ENCODE data around the gene ASCC2.
"Not testable (repeated sequence)": the region's sequence is repeated elsewhere in the genome, so short reads cannot be mapped to it uniquely, and the experiment has no call there.

The ASCC2 gene, protein sequence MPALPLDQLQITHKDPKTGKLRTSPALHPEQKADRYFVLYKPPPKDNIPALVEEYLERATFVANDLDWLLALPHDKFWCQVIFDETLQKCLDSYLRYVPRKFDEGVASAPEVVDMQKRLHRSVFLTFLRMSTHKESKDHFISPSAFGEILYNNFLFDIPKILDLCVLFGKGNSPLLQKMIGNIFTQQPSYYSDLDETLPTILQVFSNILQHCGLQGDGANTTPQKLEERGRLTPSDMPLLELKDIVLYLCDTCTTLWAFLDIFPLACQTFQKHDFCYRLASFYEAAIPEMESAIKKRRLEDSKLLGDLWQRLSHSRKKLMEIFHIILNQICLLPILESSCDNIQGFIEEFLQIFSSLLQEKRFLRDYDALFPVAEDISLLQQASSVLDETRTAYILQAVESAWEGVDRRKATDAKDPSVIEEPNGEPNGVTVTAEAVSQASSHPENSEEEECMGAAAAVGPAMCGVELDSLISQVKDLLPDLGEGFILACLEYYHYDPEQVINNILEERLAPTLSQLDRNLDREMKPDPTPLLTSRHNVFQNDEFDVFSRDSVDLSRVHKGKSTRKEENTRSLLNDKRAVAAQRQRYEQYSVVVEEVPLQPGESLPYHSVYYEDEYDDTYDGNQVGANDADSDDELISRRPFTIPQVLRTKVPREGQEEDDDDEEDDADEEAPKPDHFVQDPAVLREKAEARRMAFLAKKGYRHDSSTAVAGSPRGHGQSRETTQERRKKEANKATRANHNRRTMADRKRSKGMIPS

DNA sequence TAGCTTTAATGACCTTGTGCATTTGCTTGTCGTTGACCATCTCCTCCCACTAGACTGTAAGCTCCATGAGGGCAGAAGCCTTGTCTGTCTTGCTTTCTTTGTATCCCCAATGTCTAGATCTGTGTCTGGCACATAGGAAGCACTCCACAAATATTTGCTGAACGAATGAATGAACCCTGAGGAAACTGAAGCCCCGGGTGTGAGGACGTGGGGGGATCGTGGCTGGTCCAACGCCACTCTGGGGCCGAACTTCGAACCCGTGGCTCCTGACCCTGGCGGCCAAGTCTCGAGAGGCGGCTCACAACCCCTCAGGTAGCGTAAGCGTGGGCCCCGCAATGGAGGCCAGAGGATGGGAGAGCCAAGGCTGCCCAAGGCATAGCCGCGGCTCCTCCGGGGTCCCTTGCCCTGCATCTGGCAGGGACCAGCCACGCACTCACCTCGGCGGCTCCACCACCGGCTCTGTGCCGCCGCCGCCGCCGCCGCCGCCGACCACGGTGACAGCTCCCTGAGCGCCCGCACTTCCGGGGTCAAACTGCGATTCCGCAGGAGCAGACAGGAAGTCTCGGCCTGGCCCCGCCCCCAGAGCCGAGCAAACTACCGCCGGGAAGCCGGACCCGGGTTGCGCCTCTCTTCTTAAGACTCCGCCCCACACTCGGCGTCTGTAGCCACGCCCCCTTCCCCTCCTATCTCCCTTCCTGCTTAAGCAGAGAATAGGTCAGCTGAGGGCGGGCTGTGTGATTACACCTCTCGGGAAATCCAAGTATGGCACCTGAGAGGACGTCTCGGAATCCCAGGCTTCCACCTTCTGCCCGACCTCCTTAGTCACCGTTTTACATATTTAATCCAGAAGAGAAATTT is at the start of gene ASCC2:
ASCC2 (minus strand) TSS at position 534 of the 858 bp plus-strand sequence. CDS start 5,949 bp downstream, outside the sequence.
- DNase-seq: peak; percentile 98

DNA sequence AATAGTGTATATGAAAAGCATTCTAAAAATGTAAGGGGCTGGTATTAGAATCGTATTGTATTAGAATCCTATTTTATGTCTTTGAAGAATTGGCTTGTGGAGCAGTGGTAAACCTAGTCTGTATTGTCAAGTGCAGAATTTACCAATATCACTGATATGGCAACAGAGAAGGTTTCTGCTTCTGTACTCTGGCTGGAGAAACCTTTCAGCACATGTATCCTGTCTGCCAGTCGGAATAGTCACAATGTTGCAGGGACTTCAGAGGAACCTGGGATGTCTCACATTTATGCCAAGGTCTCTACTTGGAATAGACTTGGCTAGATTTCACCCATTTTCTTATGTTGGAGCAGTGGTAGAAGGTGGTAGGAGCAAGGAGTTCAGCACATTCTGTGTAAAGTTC is 49.3 kb upstream of the ASCC2 start:
- DNase-seq: no peak

- no peak for DNase-seq
Measured at GRCh38 chr22:29886596-29886995, 48.5 kb upstream of the ASCC2 start.

- DNase-seq: no peak
Measured at GRCh38 chr22:29885610-29886009, 47.5 kb upstream of the ASCC2 start.

GRCh38 chr22:29883775-29884097 is 45.7 kb upstream of the ASCC2 start:
- DNase-seq: no peak

- DNase-seq: peak; percentile 78
Measured at GRCh38 chr22:29883045-29883774, 45.1 kb upstream of the ASCC2 start, which contains the start of gene MTMR3. MTMR3 (plus strand) TSS chr22:29883174; CDS start chr22:29971060, 87,886 bp downstream.

DNA sequence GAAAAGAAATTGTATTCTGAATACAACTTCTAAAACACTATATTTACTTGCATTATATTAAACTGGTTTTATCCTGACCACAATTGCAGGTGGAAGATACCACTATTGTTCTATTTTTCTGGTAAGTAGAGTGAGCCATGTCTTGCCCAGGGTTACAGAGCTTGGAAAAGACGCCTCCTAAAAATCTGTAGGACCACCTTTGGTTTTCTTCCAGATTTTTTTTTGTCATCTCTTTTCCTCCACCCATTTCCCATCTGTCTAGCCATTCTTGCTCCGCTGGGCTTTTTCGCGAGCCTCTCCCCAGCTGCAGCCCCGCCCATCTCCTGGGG is 44.6 kb upstream of the ASCC2 start:
- DNase-seq: no peak

DNA sequence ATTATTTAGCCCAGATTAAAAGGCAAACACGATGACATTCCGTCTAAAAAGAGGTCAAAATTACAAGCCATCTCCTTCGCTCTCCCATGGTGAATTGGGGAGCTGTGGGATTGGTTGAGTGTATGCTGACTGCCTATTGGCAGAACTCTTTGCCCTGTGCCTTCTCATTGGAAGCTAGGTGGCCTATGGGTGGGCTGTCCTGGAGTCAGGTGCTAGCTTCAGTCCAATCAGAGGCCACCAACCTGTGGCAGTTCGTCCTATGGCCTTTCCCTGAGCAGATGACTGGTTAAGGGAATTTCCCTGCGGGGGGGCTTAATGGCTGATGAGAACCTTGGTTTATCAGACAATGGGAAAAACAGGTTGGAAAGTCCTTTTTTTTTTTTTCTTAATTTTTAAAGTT is 41.7 kb upstream of the ASCC2 start:
- DNase-seq: no peak

GRCh38 chr22:29877620-29878019 is 39.5 kb upstream of the ASCC2 start:
- DNase-seq: no peak

DNA sequence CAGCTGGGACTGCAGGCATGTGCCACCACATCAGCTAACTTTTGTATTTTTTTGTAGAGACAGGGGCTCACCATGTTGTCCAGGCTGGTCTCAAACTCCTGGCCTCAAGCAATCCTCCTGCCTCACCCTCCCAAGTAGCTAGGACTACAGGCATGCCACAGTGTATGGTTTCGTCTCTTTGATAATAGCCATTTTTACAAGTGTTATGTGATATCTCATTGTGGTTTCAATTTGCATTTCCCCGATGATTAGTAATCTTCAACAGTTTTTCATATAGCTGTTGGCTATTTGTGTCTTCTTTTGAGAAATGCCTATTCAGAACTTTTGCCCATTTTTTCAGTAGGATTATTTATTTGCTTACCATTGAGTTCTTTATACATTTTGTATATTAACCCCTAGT is 35.9 kb upstream of the ASCC2 start:
- no peak for DNase-seq

DNA sequence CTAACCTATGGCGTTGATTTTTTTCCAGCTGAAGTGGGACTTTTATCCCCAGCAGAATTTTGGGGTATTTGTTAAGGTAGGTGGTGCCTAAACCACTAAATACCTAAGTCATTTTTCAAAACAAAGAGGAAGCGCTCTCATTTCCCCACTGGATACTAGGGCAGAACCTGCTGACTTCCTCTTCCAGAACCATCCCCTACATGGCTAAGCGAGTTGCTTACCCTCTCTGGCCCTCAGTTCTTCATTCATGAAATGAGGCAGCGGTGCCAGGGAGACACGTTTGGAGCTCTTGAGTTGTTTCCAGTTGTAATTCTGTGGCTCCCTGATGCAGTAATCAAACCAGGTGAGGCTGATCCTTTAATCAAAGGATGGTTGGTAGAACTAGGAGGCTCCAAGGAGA is 34.9 kb upstream of the ASCC2 start:
- no peak for DNase-seq

DNA sequence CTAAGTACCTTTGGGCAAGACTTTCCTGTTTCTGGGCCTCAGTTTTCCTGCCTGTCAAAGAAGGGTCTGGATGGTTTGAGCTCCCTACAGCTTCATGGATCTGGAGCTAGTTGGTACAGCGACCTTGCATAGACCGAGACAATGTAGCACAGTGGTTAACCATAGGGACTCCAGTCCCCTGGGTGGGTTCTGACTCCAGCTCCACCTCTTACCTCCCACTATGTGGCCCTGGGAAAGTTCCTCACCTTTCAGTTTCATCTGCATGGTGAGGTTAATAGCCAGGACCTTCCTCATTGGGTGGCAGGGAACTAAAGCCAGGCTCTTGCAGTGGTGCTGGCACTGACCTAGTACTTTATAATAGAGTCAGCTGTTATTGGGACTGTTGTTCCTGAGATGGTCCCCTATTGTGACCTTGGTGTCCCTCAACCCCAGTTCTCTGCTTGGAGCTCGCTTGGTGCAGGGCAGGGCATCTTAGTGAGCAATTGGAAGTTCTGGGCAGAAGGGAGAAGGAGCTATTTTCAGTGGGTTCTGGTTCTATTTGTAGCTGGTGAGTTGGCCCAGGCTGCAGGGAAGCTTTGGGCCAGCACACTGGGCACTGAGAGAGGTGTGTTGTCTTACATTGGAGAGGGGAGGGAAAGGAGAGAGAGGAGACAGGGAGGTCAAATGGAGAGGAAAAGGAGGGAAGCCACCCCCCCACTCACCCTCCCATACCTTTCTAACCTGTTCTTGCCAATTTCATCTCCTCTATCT is 34.2 kb upstream of the ASCC2 start:
- no peak for DNase-seq

DNA sequence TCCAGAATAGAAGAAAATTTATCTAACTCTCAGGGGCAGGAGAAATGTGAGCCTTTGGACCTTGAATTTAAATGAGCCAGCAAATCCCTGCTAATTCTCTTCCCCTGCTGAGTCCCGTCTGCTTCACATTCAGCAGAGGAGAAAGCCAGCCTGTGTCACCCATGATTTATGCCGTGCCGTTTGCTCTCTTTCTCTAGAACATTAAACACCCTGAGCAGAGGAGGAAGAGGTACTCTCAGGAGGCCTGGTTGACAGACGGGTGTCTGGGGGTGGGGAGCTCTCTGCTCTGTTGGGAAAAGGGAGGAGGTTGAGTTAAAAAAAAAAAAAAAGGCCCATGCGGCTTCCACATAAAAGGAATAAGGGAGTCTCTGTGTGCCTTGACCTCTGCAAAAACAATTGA is 33.6 kb upstream of the ASCC2 start:
- DNase-seq: no peak

DNA sequence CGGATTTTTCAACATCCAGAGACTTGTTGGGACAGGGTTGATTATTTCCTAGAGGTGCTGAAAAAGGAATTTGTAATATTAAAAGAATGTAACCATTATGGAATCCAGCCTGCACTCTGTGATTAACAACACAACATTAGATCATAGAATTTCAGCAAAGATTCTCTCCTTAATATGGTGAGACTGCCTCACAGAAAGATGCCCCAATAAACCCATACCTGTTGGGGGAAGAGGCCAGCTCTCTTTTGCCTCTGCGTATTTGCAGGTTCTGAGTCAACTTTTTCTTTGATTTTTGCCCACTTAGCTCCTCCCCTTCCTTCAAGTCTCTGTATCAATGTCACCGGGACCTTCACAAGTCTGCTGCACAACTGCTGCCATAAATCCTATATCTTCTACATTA is 32.5 kb upstream of the ASCC2 start:
- no peak for DNase-seq

- no peak for DNase-seq
Measured at GRCh38 chr22:29867851-29868250, 29.8 kb upstream of the ASCC2 start.

DNA sequence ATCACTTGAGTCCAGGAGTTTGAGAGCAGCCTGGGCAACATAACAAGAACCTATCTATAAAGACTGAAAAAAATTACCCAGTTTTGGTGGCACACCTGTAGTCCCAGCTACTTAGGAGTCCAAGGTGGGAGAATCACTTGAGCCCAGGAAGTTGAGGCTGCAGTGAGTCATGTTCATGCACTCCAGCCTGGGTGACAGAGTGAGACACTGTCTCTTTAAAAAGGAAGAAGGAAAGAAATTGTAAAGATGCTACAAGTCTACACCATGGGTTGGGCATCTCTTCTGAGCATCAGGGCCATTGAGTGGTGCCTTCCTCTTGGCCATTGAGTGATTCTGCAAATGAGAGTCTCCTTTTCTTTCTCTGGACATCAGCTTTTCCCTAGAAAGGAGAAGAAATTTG is 29.2 kb upstream of the ASCC2 start:
- no peak for DNase-seq

DNA sequence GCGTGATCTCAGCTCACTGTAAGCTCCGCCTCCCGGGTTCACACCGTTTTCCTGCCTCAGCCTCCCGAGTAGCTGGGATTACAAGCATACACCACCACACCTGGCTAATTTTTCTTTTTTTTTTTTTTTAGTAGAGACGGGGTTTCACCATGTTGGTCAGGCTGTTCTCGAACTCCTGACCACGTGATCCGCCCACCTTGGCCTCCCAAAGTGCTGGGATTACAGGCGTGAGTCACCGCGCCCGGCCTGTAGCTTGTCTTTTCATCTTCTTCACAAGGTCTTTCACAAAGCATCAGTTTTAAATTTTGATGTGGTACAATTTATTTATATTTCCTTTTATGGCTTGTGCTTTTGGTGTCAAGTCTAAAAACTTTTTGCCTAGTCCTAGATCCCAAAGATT is 27.5 kb upstream of the ASCC2 start:
- not testable (repeated sequence) for DNase-seq

- DNase-seq: no peak
Measured at GRCh38 chr22:29861672-29862297, 23.7 kb upstream of the ASCC2 start.

DNA sequence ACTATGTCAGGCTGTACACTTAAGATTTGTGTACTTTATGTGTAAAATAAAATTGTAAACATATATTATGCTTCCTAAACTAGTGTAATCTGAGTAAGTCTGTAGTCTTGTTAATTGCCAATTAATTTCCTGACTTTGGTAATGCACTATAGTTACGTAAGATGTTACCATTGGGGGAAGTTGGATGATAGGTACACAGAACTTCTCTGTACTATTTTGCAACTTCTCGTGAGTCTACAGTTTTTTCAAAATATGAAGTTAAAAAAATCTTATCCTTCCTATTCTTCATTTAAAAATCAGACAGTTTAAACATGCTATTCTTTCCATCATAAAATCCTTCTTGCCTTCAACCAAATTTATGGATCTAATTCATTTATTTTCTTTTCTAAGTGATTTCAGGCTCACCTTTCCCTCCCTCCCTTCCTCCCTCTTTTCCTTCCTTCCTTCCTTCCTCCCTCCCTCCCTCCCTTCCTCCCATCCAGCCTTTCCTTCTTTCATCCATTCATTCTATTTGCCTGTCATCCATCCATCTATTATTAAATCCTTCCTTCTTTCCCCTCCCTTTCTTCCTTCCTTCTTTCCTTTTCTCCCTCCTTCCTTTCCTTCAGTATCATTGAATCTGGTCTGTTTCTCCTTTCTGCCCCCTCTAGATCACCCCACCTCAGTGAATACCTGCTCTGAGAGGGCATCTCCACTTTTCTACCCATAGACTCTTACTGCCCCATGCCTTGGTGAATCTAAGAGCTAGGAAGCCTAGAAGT is 22.1 kb upstream of the ASCC2 start:
- no peak for DNase-seq

DNA sequence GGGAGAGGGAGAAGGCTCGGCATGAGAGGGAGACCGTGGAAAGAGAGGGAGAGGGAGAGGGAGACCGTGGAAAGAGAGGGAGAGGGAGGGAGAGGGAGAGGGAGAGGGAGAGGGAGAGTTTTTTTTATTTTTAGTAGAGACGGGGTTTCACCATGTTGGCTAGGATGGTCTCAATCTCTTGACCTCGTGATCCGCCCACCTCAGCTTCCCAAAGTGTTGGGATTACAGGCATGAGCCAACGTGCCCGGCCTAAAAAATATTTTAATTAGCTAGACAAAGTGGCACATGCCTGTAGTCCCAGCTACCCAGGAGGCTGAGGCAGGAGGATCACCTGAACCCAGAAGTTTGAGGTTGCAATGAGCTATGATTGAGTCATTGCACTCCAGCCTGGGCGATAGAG is 21.0 kb upstream of the ASCC2 start:
- not testable (repeated sequence) for DNase-seq

- DNase-seq: no peak
Measured at GRCh38 chr22:29856496-29856895, 18.4 kb upstream of the ASCC2 start.
